T-helper 22 cell (primary cell): ENCODE results near the gene ATXN2.

Experiments used
- DNase-seq: peaks from one replicate; pipeline ENCODE4 v3.0.0-alpha.2; 2020; ENCODE audit warnings: low read depth

Gene ATXN2

DNA sequence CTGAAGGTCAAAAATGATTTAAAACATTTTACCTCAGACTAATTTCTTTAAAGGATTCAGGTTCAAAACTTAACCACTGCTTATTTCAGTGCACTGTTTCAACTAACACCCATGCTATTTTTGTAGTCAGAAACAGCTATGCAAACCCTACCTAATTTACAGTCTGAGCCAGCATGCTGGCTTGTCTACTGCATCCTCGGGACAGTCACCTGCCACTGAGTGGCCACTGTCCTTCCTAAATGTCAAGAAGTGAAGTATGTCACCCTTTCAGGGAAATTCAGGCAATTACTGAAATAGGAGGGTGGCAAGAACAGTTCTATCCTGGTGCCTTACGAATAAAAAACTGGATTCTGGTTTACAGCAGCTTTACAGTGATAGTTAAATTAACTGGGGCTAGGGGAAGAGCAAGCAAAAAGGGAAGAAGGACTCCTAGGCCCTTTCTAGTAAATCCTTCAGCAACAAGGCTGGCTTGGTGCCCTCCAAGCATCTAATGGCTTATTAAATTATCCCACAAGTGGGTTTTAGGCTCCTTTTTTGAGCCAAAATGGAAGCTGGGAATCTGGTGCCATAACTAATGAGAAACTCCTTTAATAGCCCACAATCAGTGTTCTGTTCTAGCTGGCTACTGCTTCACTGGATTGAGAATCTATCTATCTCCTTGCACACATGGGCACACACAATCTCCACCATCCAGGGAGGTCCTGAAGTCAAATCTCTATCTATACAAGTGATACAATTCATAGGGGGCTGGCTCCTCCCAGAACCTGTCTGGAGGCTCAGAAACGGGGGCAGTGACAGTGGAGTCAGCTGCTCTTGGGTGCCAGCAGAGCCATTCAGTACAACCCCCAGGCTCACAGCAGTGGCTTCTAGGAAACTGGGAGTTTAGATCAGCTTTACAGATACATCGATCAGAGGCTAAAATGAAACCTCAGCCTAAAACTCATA lies 150.0 kb downstream of the ATXN2 start:
- no peak for DNase-seq

DNA sequence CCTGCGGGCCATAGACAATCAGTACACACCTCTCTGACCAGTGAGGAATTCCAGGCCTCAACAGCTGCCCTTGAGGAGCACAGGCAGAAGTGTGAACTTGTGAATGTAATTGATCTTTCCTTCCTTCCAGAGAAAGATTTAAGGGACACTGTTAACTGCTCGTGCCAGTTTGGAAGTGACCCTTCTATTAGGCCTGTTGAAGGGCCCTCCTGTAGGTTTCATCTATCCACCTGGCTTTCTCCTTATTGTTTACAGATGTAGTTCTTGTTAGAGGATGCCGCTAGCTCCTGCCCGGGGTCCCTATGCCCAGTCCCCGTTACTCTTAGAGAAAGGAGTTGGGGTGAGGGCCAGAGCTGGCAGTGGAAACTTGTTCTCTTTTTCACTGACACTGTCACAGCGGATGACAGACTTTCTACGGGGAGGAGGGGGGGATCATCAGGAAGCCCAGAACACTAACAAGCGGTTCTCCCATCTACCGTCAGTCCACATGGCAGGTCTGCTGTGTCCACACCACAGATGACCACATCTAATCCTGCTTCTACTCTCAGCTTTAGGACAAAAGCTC lies 150.8 kb downstream of the ATXN2 start:
- DNase-seq, result no peak

DNA sequence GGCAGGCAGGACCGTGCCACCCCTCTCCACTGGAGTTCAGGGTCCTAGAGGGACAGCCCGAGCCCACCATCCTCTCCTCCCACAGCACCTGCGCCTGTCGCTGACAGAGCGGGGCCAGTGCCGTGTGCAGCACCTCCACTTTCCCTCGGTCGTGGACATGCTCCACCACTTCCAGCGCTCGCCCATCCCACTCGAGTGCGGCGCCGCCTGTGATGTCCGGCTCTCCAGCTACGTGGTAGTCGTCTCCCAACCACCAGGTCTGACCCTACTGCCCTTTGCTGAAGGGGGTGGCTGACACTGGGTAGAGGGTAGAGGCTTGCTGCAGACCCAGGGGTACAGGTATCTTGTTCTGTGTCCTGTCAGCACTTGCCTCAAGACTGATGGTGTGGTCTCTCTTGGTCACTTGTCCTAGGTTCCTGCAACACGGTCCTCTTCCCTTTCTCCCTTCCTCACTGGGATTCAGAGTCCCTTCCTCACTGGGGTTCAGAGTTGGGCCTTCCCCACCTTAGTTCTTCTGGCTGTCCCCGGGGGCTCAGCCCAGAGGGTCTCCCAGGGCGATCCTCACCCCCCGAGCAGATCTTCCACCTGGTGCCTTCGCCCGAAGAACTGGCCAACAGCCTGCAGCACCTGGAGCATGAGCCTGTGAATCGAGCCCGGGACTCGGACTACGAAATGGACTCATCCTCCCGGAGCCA lies 151.4 kb downstream of the ATXN2 start:
- DNase-seq, result no peak

DNA sequence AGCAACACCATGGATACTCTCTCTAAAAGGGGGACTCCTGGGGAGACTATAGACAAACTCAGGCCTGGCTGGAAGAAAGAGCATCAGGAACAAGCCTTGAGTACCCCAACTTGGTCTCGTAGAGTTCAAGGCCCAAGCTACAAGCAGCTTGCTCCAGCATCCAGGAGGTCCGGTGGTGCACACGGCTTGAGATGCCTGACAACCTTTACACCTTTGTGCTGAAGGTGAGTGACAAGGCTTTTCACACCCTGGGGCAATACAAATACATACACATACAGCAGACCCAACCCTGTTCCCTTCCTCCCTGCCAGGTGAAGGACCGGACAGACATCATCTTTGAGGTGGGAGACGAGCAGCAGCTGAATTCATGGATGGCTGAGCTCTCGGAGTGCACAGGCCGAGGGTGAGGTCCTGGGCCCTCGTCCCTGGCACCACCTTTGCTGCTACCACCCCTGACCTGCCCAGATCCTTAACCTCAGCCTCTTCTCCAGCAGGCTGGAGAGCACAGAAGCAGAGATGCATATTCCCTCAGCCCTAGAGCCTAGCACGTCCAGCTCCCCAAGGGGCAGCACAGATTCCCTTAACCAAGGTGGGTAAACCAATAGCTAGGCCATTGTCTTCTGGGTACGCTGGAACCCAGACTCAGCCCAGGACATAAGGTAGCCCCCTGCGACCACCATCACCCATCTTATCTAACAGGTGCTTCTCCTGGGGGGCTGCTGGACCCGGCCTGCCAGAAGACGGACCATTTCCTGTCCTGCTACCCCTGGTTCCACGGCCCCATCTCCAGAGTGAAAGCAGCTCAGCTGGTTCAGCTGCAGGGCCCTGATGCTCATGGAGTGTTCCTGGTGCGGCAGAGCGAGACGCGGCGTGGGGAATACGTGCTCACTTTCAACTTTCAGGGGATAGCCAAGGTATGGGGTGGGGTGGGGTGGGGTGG lies 152.2 kb downstream of the ATXN2 start:
- DNase-seq, result no peak

GRCh38 chr12:111445726-111446581 lies 153.2 kb downstream of the ATXN2 start:
- DNase-seq, result no peak

GRCh38 chr12:111444925-111445725 lies 154.0 kb downstream of the ATXN2 start:
- peak; percentile 75 for DNase-seq

DNA sequence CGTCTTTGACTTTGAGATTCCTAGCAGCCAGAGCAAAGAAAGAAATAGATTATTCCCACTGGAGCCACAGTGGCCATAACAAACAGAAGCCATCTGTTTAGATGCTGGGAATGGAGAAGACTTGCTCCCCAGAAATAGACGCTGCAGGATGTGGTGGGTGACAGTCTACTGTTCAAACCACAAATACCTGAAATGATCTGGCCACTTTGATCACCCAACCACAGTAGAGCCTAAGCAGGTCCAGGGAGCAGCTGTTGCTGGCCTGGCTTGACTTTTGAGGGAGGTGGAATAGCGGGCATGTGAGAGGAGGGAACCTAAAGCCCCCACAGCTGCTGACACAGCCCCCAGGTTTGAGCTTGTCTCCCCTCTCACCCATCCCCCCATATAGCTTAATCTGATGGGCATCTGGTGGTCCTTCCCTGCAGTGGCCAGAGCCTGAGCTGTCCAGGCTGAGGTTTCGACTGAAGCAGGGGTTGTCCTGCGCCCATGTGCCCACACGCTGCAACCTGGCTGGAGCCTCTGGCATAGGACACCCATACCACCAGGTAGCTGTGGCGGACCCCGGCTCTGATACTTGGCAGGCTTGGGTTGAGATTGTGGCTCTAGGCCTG lies 154.7 kb downstream of the ATXN2 start:
- DNase-seq, result no peak

GRCh38 chr12:111443586-111443985 lies 155.5 kb downstream of the ATXN2 start:
- DNase-seq, result no peak

DNA sequence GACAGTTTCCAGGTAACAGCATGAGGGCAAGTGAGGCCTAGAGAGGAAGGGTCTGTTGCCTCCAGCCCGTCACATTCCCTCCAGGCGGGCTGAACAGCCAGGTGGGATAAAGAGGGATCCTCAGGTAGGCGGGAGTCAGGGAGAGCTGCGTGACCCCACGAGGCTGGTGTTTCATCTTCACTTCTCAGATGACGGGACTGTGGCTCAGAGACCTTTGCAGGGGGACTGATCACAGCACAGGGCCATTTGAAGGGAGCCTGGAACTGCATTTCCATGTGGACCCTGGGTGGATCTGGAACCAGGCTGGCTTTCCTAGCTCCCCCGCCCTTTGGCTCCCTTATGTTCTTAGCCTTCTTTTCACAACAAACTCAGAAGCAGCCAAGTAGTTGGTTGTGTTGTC lies 156.0 kb downstream of the ATXN2 start:
- no peak for DNase-seq

GRCh38 chr12:111442301-111443045 lies 156.6 kb downstream of the ATXN2 start:
- DNase-seq, result no peak

DNA sequence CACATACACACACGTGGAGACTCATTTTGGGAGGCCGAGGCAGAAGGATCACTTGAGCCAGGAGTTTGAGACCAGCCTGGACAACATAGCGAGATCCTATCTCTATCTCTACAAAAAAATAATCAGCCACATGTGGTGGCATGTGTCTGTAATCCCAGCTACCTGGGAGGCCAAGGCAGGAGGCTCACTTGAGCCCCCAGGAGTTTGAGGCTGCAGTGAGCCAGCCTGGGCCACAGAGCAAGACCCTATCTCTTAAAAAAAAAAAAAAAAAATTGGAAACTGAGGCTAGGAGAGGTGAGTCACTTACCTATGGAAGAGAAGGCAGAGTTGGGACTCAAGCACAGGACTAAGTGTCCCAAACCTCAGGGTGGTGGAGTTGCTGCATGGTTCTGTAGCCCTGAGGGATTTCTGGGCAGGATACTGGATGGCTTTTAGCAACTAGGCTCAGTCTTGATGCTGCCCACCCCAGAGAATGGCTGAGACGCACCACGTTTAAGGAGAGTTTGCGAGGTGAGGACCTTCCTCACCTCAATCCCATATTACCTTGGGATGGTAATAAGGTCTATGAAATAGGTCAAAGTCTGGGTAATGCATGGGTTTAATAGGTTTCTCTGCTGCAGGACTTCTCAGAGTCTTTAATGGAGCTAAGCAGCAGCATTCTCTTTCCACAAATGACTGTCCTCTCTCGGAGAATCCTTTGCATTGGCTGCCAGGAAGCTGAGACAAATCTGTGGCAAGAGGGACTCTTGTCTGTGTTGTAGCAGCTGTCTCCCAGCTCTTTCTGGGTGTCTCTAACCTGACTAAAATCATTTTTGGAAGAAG lies 157.8 kb downstream of the ATXN2 start:
- no peak for DNase-seq

DNA sequence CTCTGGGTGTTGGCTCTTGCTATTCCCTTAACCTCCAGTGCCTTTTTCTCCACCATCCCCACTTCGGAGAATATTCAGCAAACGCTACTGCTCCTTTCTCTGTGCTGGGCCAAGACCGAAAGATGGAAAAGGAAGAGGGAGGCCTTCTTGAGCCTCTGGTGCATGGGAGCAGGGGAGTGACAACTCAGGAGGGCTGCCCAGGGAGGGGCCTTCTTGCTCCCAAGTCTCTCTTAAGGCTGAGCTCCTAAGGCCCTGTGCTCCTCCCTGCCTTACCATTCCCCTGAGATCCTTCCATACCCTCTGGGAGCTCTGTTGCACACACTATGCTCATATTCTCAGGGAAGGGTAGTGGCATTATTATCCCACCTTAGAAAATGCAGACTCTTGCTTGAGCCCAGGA lies 158.5 kb downstream of the ATXN2 start:
- no peak for DNase-seq

- no peak for DNase-seq
Measured at GRCh38 chr12:111440152-111440551, 159.0 kb downstream of the ATXN2 start.

- no peak for DNase-seq
Measured at GRCh38 chr12:111439657-111440151, 159.4 kb downstream of the ATXN2 start.

DNA sequence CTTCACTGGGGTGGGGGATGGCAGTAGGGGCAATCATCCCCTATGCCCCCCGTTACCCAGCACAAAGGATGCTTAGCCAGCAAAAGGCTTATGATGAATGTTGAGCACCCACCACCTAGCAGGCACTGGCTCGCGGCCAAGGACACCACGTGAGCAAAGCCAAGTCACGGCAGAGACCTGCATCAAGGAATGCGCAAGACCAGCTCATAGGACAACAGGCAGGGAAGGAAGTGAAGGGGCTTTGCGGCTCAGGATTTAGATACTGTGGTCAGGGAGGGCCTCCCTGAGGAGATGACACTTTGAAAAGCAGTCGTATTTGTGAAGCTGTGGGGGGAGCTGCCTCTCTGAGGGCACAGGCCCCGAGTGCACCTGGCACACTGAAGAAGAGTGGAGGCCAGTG lies 160.6 kb downstream of the ATXN2 start:
- peak; percentile 50 for DNase-seq

DNA sequence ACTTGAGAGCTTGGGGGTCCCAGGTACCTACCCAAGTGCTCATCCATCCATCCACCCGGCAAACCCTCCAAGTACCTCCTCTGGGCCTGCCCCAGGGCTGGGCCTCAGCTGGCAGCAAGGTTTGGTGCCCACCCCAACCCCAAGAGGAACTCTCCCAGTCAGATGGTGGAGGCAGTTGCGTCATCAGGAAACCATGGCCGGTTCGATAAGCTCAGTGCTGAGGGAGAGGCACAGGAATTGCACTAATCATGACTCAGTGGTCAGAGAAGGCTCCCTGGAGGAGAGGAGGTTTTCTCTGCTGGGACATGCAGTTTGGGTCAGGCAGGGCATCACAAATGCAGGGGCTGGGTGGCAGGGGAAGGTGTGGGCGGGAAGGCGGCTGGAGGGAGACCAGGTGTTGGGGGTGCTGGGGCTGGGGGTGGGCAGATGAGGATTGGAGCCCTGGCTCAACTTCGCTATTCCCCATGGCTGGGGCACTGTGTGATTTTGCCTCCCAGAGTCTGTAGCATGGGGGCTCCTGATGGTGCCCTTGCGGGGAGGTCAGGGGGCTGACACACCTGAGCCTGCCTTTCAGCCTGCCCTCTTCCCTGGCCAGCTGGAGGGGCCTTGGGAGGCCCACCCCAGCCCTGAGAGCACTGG lies 161.2 kb downstream of the ATXN2 start:
- no peak for DNase-seq

GRCh38 chr12:111436811-111437210 lies 162.3 kb downstream of the ATXN2 start:
- DNase-seq, result no peak
